ENCODE data around the gene CEACAM18. TPM values are rescaled to one million over a fixed set of nuclear protein-coding genes. Genes with fewer than 3 reads are reported as not detected.

Gene CEACAM18
- total and polyA plus RNA-seq, 2 donors (not counting 1 experiment from before 2014, with no cell fraction given): not detected

- DNase-seq: no peak
- no peak overlapping the region for H3K27ac Mint-ChIP-seq
These were observed 8.7 kb upstream of the CEACAM18 start for GRCh38 chr19:51469629-51470028.

More at GRCh38 chr19:51469629-51470028, 8.7 kb upstream of the CEACAM18 start:
- POLR2A ChIA-PET: no interaction called here
- Histone ChIP-seq H2AFZ (ENCODE audit: insufficient read depth, low read depth, low read length, poor library complexity, severe bottlenecking) (no peak overlapping the region), H3K36me3 (replicated peaks in 1 of 2; ENCODE audit: control extremely low read depth in 1 of 2, control insufficient read depth in 1 of 2, extremely low read depth in 1 of 2, insufficient read depth in 2 of 2, low read length in 1 of 2) (no peaks in the 10 kb centered on the region), H3K79me2 (ENCODE audit: control insufficient read depth, insufficient read depth, low read length) (no peaks in the 10 kb centered on the region), H3K4me2 (replicated peaks; ENCODE audit: low read depth, low read length, poor library complexity, severe bottlenecking) (no peak overlapping the region), H3K4me3 (ENCODE audit: control extremely low read depth in 1 of 5, extremely low read depth in 1 of 5, insufficient read depth in 1 of 5, low read depth in 2 of 5, low read length in 4 of 5) (no peak overlapping the region), H3K27ac (ENCODE audit: low read length in 2 of 2) (no peak overlapping the region), H3K27me3 (replicated peaks in 1 of 4; ENCODE audit: control extremely low read depth in 1 of 4, control insufficient read depth in 3 of 4, insufficient read depth in 4 of 4, low read length in 3 of 4) (peaks cover 0 to 8% (median 2%) of the 10 kb centered on the region in 4 experiments), H3K9ac (ENCODE audit: low read length) (no peak overlapping the region), H3K9me3 (ENCODE audit: control extremely low read depth in 1 of 3, control insufficient read depth in 2 of 3, insufficient read depth in 1 of 3, low read length in 2 of 3) (no peaks in the 10 kb centered on the region), H4K20me1 (ENCODE audit: control insufficient read depth, insufficient read depth, low read length, poor library complexity, severe bottlenecking) (no peaks in the 10 kb centered on the region), H3K4me1 (ENCODE audit: control insufficient read depth in 2 of 2, insufficient read depth in 2 of 2, low read length in 2 of 2) (peaks cover 4 to 5% of the 10 kb centered on the region in 2 donors)
- no peak for ATAC-seq (ENCODE audit: low read depth)
- CTCF ChIA-PET: interaction anchor here (2.7 to 19.1 kb wide), 2 partner anchors 46 to 188 kb away, joined by 7 to 681 read pairs; no protein-coding TSS in a partner anchor
- no peak for TF ChIP-seq EZH2 (IDR thresholded peaks at IDR 0.05; ENCODE audit: borderline replicate concordance, insufficient read depth, low read depth, low read length, poor library complexity, severe bottlenecking)
- no peak for TF ChIP-seq CTCF (IDR thresholded peaks at IDR 0.05)
- 100% methylated on average over 1 of the region's 1 CpG for WGBS (ENCODE audit: insufficient coverage)
- intact Hi-C loops (cut with micrococcal nuclease): loop anchor here (5.0 kb wide), 1 partner anchor 103 kb away; the partner anchor contains the start of gene ZNF175
- Mint-ChIP-seq H3K9me3 (ENCODE audit: insufficient read depth) (no peaks in the 10 kb centered on the region), H3K4me3 (no peak overlapping the region), H3K4me1 (peaks cover 4% of the 10 kb centered on the region), H3K27me3 (peaks cover 43% of the 10 kb centered on the region)

Data from B cell (primary cell).